GM12875 (cell line): ENCODE results near the gene FCER2.

Experiments
- H3K4me3 ChIP-seq: one replicate; pipeline ENCODE4 v1.5.1; 2011; ENCODE audit warnings: low read depth, low read length, control low read depth
- TF ChIP-seq, protein P1 (sequence below): IDR thresholded peaks from 2 replicates; pipeline ENCODE4 v1.5.1; 2011; ENCODE audit warnings: low read depth, mild to moderate bottlenecking, control low read depth, inconsistent platforms, low read length, moderate library complexity, borderline replicate concordance; ENCODE audit not compliant: insufficient read depth

The FCER2 gene

DNA sequence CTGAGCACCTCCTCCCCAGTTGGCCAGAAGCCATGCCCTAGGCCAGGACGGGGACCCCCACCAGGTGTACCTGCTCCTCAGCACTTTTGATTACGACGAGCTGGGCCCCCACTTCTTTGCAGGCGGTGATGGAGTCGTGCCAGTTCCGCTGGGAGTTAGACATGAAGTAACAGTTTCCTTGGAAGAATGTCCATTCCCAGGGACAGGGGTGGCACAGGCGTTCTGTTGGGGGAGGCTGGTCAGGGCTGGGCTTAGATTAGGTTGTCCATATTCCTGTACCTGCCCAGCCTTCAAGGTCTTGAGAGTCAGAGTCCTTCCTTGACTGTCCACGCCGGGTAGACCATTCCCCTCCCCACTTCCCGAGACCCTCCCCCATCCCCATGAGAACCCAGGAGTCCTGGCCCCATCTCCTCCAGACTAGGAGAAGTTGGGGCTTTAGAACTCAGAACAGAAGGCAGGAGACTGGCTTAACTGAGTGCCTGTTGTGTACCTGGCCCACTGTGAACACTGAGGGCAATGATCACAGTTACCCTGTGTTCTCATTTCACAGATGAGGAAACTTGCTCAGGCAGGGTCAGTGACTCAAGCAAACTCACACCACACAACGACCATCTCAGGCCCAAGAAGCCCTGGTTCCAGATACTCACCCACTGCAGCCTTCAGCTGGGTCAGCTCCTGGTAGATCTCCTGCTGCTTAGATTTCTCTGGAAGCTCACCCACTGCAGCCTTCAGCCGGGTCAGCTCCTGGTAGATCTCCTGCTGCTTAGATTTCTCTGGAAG, 43.1 kb upstream of the FCER2 start:
- no peak overlapping the region for H3K4me3 ChIP-seq
- TF ChIP-seq, protein P1, sequence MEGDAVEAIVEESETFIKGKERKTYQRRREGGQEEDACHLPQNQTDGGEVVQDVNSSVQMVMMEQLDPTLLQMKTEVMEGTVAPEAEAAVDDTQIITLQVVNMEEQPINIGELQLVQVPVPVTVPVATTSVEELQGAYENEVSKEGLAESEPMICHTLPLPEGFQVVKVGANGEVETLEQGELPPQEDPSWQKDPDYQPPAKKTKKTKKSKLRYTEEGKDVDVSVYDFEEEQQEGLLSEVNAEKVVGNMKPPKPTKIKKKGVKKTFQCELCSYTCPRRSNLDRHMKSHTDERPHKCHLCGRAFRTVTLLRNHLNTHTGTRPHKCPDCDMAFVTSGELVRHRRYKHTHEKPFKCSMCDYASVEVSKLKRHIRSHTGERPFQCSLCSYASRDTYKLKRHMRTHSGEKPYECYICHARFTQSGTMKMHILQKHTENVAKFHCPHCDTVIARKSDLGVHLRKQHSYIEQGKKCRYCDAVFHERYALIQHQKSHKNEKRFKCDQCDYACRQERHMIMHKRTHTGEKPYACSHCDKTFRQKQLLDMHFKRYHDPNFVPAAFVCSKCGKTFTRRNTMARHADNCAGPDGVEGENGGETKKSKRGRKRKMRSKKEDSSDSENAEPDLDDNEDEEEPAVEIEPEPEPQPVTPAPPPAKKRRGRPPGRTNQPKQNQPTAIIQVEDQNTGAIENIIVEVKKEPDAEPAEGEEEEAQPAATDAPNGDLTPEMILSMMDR, result no peak

DNA sequence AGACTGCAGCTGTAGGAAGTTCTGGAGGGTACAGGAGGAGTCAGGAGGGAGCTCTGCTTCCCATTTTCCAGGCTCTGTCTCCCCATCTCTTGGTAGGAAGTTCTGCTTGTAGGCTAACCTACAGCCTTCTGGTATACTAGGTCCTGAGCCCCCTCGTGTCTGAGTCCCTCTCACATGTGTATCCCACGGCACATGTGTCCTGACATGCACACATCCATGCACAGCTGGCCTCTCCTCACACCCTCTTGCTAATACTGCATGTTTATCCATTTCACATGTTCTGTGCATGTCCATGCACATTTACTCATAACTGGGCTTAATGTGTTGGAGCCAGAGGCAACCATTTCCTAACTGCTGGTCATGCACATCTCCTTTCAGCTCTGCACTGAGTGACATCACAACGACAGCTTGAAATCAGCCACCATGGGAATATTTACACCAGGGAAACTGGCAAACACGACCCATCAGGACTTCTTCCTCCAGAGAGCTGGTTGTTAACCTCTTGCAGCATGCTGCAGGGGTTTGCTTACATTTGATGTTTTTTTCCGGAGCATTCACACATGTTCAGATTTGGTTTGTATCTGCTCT, 42.4 kb upstream of the FCER2 start:
- no peak overlapping the region for H3K4me3 ChIP-seq
- TF ChIP-seq, protein P1, result no peak

DNA sequence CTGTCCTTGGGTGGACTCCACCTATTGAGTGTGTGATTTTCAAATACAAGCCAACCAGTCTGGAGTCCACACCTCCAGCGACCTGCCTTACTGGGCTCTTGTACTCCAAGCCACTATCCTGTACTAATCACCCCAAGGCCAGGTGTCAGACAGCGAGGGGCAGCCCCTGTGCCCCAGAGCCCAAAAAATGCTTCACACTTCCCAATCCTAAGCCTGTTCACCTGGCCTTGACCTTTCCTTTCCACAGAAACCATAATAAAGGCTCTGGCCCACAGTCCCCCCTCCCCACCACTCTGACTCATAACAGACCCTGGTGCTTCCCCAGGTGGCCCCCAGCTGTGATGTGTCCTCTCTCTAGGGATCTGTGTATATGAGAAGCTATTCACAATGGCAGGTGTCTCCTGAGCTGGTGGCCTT, 41.5 kb upstream of the FCER2 start:
- no peak overlapping the region for H3K4me3 ChIP-seq
- TF ChIP-seq, protein P1, result no peak

DNA sequence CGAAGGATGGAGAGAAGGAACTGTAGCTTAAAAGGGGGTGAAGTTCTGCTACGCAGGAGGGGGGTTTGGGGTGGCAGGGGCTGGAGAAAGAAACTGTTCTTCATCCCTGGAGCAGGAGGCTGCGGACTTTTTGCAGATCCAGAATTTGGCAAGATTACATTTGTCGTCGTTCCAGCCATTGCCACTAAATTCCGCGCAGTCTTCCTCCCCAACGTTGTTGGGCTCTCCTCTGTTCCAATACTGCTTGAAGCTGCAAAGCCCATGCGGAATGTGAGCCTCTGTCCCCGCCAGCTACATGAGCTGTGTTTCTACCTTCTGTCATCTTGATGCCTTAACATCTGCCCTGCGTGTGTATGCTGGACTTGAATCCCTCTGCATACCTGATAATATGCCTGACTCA, 41.1 kb upstream of the FCER2 start:
- no peak overlapping the region for H3K4me3 ChIP-seq
- TF ChIP-seq, protein P1, result no peak

DNA sequence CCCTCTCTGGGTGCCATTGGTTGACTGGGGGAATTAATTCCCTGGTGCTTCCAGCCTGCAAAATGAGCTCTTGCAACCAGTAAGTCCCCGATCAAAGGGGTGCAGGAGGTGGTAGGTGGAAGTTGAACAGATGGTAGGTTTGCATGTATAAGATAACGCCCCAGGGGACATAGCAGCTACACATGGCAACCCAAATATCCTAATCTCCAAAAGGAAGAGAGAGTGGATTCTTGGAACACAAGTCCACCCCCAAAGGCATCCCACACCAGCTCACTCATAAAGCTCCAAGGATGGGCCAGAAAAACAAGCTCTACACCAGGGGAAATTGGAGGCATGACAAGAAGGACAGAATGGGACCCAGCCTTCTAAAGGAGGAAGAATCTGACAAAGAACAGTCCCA, 40.6 kb upstream of the FCER2 start:
- H3K4me3 ChIP-seq, result no peak overlapping the region
- TF ChIP-seq, protein P1, result no peak

DNA sequence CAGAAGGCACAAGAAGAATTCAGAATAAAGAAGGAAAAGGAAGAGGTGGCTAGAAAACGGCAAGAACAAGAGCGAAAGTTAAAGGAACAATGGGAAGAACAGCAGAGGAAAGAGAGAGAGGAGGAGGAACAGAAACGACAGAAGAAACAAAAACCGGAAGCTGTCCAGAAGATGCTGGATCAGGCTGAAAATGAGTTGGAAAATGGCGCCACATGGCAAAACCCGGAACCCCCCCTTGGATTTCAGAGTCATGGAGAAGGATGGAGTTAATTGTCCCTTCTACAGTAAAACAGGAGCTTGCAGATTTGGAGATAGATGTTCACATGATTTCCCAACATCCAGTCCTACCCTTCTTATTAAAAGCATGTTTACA, 38.7 kb upstream of the FCER2 start:
- TF ChIP-seq, protein P1, result no peak
- no peak overlapping the region for H3K4me3 ChIP-seq
